ENCODE data around the gene PPP1R2B.

GRCh38 chr5:156851880-156852279 is 1.8 kb downstream of the PPP1R2B start:
- TF ChIP-seq CTCF (IDR thresholded peaks at IDR 0.05) (no peak), POLR2A (IDR thresholded peaks at IDR 0.05) (no peak)
